GM18868 (cell line): Measurements from ENCODE around the gene UGCG.
A peak's percentile ranks its signal among the peaks of the same experiment; 100 is the strongest.
"Not testable (repeated sequence)": the region's sequence is repeated elsewhere in the genome, so short reads cannot be mapped to it uniquely, and the experiment has no call there.

Experiments
- ATAC-seq: cut with Tn5 transposase; IDR thresholded peaks from one replicate; pipeline ENCODE4 v1.9.1; 2021; ENCODE audit warnings: mild to moderate bottlenecking, moderate library complexity; ENCODE audit not compliant: unreplicated experiment

UGCG gene

GRCh38 chr9:111890334-111890733 is 6.3 kb upstream of the UGCG start:
- no peak for ATAC-seq

- ATAC-seq, result not testable (repeated sequence)
These were observed 5.7 kb upstream of the UGCG start for GRCh38 chr9:111890867-111891266.

- no peak for ATAC-seq
These were observed 4.6 kb upstream of the UGCG start for GRCh38 chr9:111891910-111892499.

GRCh38 chr9:111896942-111897600 is 457 bp downstream of the UGCG start:
- peak; percentile 37 for ATAC-seq

GRCh38 chr9:111897601-111898137 is 1.1 kb downstream of the UGCG start:
- peak; percentile 39 for ATAC-seq

- ATAC-seq, result no peak
These were observed 1.9 kb downstream of the UGCG start for GRCh38 chr9:111898331-111899096.

GRCh38 chr9:111900151-111900857 is 3.7 kb downstream of the UGCG start:
- ATAC-seq, result no peak

- no peak for ATAC-seq
These were observed 4.4 kb downstream of the UGCG start for GRCh38 chr9:111900858-111901612.

GRCh38 chr9:111902391-111903139 is 6.0 kb downstream of the UGCG start:
- ATAC-seq, result no peak

- ATAC-seq, result not testable (repeated sequence)
These were observed 6.9 kb downstream of the UGCG start for GRCh38 chr9:111903535-111903934.

GRCh38 chr9:111904026-111904425 is 7.4 kb downstream of the UGCG start:
- ATAC-seq, result no peak

GRCh38 chr9:111904891-111905291 is 8.3 kb downstream of the UGCG start:
- no peak for ATAC-seq

- no peak for ATAC-seq
These were observed 10.5 kb downstream of the UGCG start for GRCh38 chr9:111907147-111907546.

- peak; percentile 69 for ATAC-seq
These were observed 12.8 kb downstream of the UGCG start for GRCh38 chr9:111909444-111909843.

- ATAC-seq, result no peak
These were observed 13.8 kb downstream of the UGCG start for GRCh38 chr9:111910428-111910827.

- ATAC-seq, result no peak
These were observed 16.5 kb downstream of the UGCG start for GRCh38 chr9:111913159-111913558.

GRCh38 chr9:111914749-111915424 is 18.3 kb downstream of the UGCG start:
- peak; percentile 32 for ATAC-seq

- no peak for ATAC-seq
These were observed 18.8 kb downstream of the UGCG start for GRCh38 chr9:111915425-111915758.

GRCh38 chr9:111916234-111916645 is 19.6 kb downstream of the UGCG start:
- ATAC-seq, result peak; percentile 58
